GM23248 (cell line): ENCODE results near the gene WDR55. TPM values are rescaled to one million over a fixed set of nuclear protein-coding genes. Genes with fewer than 3 reads are reported as not detected.

Source experiments
- DNase-seq: peaks from one replicate; pipeline ENCODE4 v3.0.0-alpha.2; 2015
- H2AFZ ChIP-seq: fragments of 200-600 bp; sonication (generic); 2 replicates; pipeline ENCODE4 v1.6.1; 2016; ENCODE audit warnings: antibody characterized with exemption
- H3F3A ChIP-seq: fragments of 200-600 bp; sonication (generic); 2 replicates; pipeline ENCODE4 v1.6.1; 2016; ENCODE audit warnings: mild to moderate bottlenecking, antibody characterized with exemption, mixed run types; ENCODE audit not compliant: insufficient read depth
- H3K27ac ChIP-seq: fragments of 200-600 bp; sonication (generic); 2 replicates; pipeline ENCODE4 v1.5.1; 2016; ENCODE audit warnings: mild to moderate bottlenecking
- H3K27me3 ChIP-seq: fragments of 200-600 bp; sonication (generic); replicated peaks from 2 replicates; pipeline ENCODE4 v1.6.1; 2016; ENCODE audit warnings: mild to moderate bottlenecking; ENCODE audit not compliant: insufficient read depth
- H3K36me3 ChIP-seq: fragments of 200-600 bp; sonication (generic); 2 replicates; pipeline ENCODE4 v1.6.1; 2016; ENCODE audit warnings: low read depth, mild to moderate bottlenecking
- H3K4me1 ChIP-seq: fragments of 200-600 bp; sonication (generic); 2 replicates; pipeline ENCODE4 v1.6.1; 2016; ENCODE audit warnings: mild to moderate bottlenecking; ENCODE audit not compliant: insufficient read depth
- H3K4me2 ChIP-seq: fragments of 200-600 bp; sonication (generic); one replicate; pipeline ENCODE4 v1.6.1; 2016; ENCODE audit warnings: mild to moderate bottlenecking; ENCODE audit not compliant: unreplicated experiment
- H3K4me3 ChIP-seq: fragments of 200-600 bp; sonication (generic); 2 replicates; pipeline ENCODE4 v1.5.1; 2016; ENCODE audit warnings: mild to moderate bottlenecking
- H3K79me2 ChIP-seq: fragments of 200-600 bp; sonication (generic); 2 replicates; pipeline ENCODE4 v1.6.1; 2016; ENCODE audit warnings: mild to moderate bottlenecking; ENCODE audit not compliant: insufficient read depth
- H3K9ac ChIP-seq: fragments of 200-600 bp; sonication (generic); 2 replicates; pipeline ENCODE4 v1.6.1; 2016; ENCODE audit warnings: mild to moderate bottlenecking
- H3K9me2 ChIP-seq: fragments of 200-600 bp; sonication (generic); 2 replicates; pipeline ENCODE4 v1.6.1; 2016; ENCODE audit warnings: mixed run types, mild to moderate bottlenecking, moderate library complexity; ENCODE audit not compliant: insufficient read depth
- H3K9me3 ChIP-seq: fragments of 200-600 bp; sonication (generic); one replicate; pipeline ENCODE4 v1.6.1; 2017; ENCODE audit warnings: low read depth
- H4K20me1 ChIP-seq: fragments of 200-600 bp; sonication (generic); 2 replicates; pipeline ENCODE4 v1.6.0; 2016; ENCODE audit not compliant: insufficient read depth
- EZH2 ChIP-seq: fragments of 200-600 bp; sonication (generic); IDR thresholded peaks from 2 replicates; pipeline ENCODE4 v1.6.1; 2018; ENCODE audit warnings: antibody characterized with exemption, mild to moderate bottlenecking; ENCODE audit not compliant: insufficient read depth, poor library complexity, severe bottlenecking
- EZH2phosphoT487 ChIP-seq: fragments of 200-600 bp; sonication (generic); IDR thresholded peaks from 2 replicates; pipeline ENCODE4 v1.6.1; 2018; ENCODE audit warnings: antibody characterized with exemption, moderate library complexity, mild to moderate bottlenecking, low read depth; ENCODE audit not compliant: insufficient read depth
- WGBS, 2 experiments: methylation state at CpG; one replicate each; pipeline ENCODE4 v1.1.6; 2015 to 2017; ENCODE audit warnings: low lambda C conversion rate in 2 of 2, low coverage in 1 of 2; ENCODE audit errors: missing lambda C conversion rate in 2 of 2; 5-methylcytosine and 5-hydroxymethylcytosine counted together
- in situ Hi-C: fragments of 300-500 bp; cut with MboI; formaldehyde crosslinking; loops from 2 replicates; pipeline ENCODE4 v1.15.0; 2020
- polyA plus RNA-seq: library from polyadenylated mRNA; unstranded; fragments of >200 nt; fragmentation: Nextera tagmentation; extraction: Ambion mirVana; gene quantifications from 2 replicates; pipeline ENCODE4 v1.2.1, GENCODE V29; 2016
- total RNA-seq: library from RNA; depleted of rRNA; stranded (reverse); fragments of >200 nt; shearing (Covaris generic); gene quantifications from 2 replicates; pipeline ENCODE4 v1.2.3, GENCODE V29; 2014

The WDR55 gene
- total and polyA plus RNA-seq, 2 experiments from 2014 or later, result 17.7 to 19.6 TPM

GRCh38 chr5:140672455-140673186 lies 7.9 kb downstream of the WDR55 start:
- no peak for TF ChIP-seq EZH2phosphoT487
- no peak for TF ChIP-seq EZH2
- Histone ChIP-seq H3K36me3 (peaks cover 10% of the 10 kb centered on the region; the same call in 1 of the 2 replicates), H3K9ac (peak overlapping the region; percentile 11; the same call in 1 of the 2 replicates), H3K4me1 (no peaks in the 10 kb centered on the region), H3K27ac (no peak overlapping the region), H3K4me2 (no peak overlapping the region), H3K27me3 (no peaks in the 10 kb centered on the region), H3F3A (peaks cover 25% of the 10 kb centered on the region), H4K20me1 (no peaks in the 10 kb centered on the region), H3K4me3 (peak overlapping the region; percentile 45; the same call in 1 of the 2 replicates), H3K79me2 (peaks cover 23% of the 10 kb centered on the region), H2AFZ (0 out of 2 replicates have a peak overlapping the region, but pooled peaks have one; percentile 48), H3K9me3 (no peaks in the 10 kb centered on the region), H3K9me2 (no peaks in the 10 kb centered on the region)
- WGBS, 2 experiments, result 46 to 57% methylated on average over 61 to 69 of the region's 70 CpGs
- peak; percentile 69 for DNase-seq
- in situ Hi-C loops, result no loop called here

GRCh38 chr5:140673187-140673976 lies 8.7 kb downstream of the WDR55 start, which contains the start of gene DND1:
DND1 (minus strand) TSS chr5:140673576; CDS start chr5:140673542, 34 bp downstream.
- H3K9me3 ChIP-seq, result no peaks in the 10 kb centered on the region
- no peak within 1 kb of the TSS for H3K27ac ChIP-seq
- H3K4me3 ChIP-seq, result peak within 1 kb of the TSS; percentile 45; the same call in 1 of the 2 replicates
- no peaks in the 10 kb centered on the region for H3K4me1 ChIP-seq
- no peak within 1 kb of the TSS for H3K4me2 ChIP-seq
- peaks cover 15% of the 10 kb centered on the region for H3K79me2 ChIP-seq
- 92 to 94% methylated on average over 23 to 45 of the region's 45 CpGs for WGBS, 2 experiments
- H3K9me2 ChIP-seq, result no peaks in the 10 kb centered on the region
- H2AFZ ChIP-seq, result 0 out of 2 replicates have a peak within 1 kb of the TSS, but pooled peaks have one; percentile 48
- H3F3A ChIP-seq, result peaks cover 25% of the 10 kb centered on the region
- no peak for TF ChIP-seq EZH2phosphoT487
- TF ChIP-seq EZH2, result no peak
- no peaks in the 10 kb centered on the region for H4K20me1 ChIP-seq
- no peaks in the 10 kb centered on the region for H3K27me3 ChIP-seq
- no peak for DNase-seq
- in situ Hi-C loops, result no loop called here
- H3K9ac ChIP-seq, result peak within 1 kb of the TSS; percentile 11; the same call in 1 of the 2 replicates
- peaks cover 10% of the 10 kb centered on the region; the same call in 1 of the 2 replicates for H3K36me3 ChIP-seq

GRCh38 chr5:140674211-140674610 lies 9.5 kb downstream of the WDR55 start:
- Histone ChIP-seq H3K36me3 (peaks cover 10% of the 10 kb centered on the region), H4K20me1 (no peaks in the 10 kb centered on the region), H3K4me2 (no peak overlapping the region), H3K4me1 (no peaks in the 10 kb centered on the region), H3K27ac (no peak overlapping the region), H3K27me3 (no peaks in the 10 kb centered on the region), H3K79me2 (peaks cover 9% of the 10 kb centered on the region; the same call in 1 of the 2 replicates), H2AFZ (no peak overlapping the region), H3K9ac (no peak overlapping the region), H3K4me3 (no peak overlapping the region), H3K9me3 (no peaks in the 10 kb centered on the region), H3K9me2 (no peaks in the 10 kb centered on the region), H3F3A (peaks cover 25% of the 10 kb centered on the region)
- WGBS, 2 experiments, result 89 to 96% methylated on average over 2 of the region's 2 CpGs
- no peak for DNase-seq
- in situ Hi-C loops, result no loop called here
- TF ChIP-seq EZH2phosphoT487 (no peak), EZH2 (no peak)

GRCh38 chr5:140674629-140675028 lies 9.9 kb downstream of the WDR55 start:
- Histone ChIP-seq H3K4me2 (no peak overlapping the region), H4K20me1 (no peaks in the 10 kb centered on the region), H3K36me3 (peaks cover 10% of the 10 kb centered on the region), H3K79me2 (peaks cover 6% of the 10 kb centered on the region; the same call in 1 of the 2 replicates), H3K9ac (no peak overlapping the region), H3K9me2 (no peaks in the 10 kb centered on the region), H3K27ac (no peak overlapping the region), H2AFZ (no peak overlapping the region), H3F3A (peaks cover 25% of the 10 kb centered on the region), H3K4me3 (no peak overlapping the region), H3K9me3 (no peaks in the 10 kb centered on the region), H3K4me1 (no peaks in the 10 kb centered on the region), H3K27me3 (no peaks in the 10 kb centered on the region)
- WGBS, 2 experiments, result 96 to 98% methylated on average over 4 of the region's 4 CpGs
- no peak for DNase-seq
- TF ChIP-seq EZH2phosphoT487 (no peak), EZH2 (no peak)
- in situ Hi-C loops, result no loop called here
